SK-N-SH treated with all-trans-retinoic acid at 6 μM for 48 hours (cell line): Measurements from ENCODE around the gene NF1.

Source experiments
- ATAC-seq: fragments of 200-7000 bp; cut with Tn5 transposase; 3 replicates; pipeline ENCODE4 v1.9.1; 2020; ENCODE audit warnings: mild to moderate bottlenecking, moderate library complexity
- ARNTL ChIP-seq: fragments of 450-650 bp; formaldehyde crosslinking; IDR thresholded peaks from 2 replicates; pipeline ENCODE4 v1.5.0; 2020; ENCODE audit warnings: low read depth, mild to moderate bottlenecking, moderate library complexity, borderline replicate concordance
- BACH2 ChIP-seq: fragments of 250-450 bp; sonication (Bioruptor Pico); IDR thresholded peaks from 2 replicates; pipeline ENCODE4 v1.9.0; 2021; ENCODE audit warnings: mild to moderate bottlenecking, borderline replicate concordance
- CSDC2 ChIP-seq: fragments of 250-450 bp; sonication (Bioruptor Pico); IDR thresholded peaks from 2 replicates; pipeline ENCODE4 v1.5.0; 2020; ENCODE audit warnings: mild to moderate bottlenecking, moderate library complexity
- CSRNP3 ChIP-seq: fragments of 250-450 bp; sonication (Bioruptor Pico); IDR thresholded peaks from 2 replicates; pipeline ENCODE4 v1.5.1; 2021; ENCODE audit warnings: mild to moderate bottlenecking, moderate library complexity
- ESRRG ChIP-seq: fragments of 250-450 bp; sonication (Bioruptor Pico); IDR thresholded peaks from 2 replicates; pipeline ENCODE4 v1.6.1; 2021; ENCODE audit warnings: mild to moderate bottlenecking
- GLIS3 ChIP-seq: fragments of 250-450 bp; sonication (Bioruptor Pico); IDR thresholded peaks from 2 replicates; pipeline ENCODE4 v1.5.0; 2020; ENCODE audit warnings: mild to moderate bottlenecking, moderate library complexity
- ISL1 ChIP-seq: fragments of 250-450 bp; sonication (Bioruptor Pico); IDR thresholded peaks from 2 replicates; pipeline ENCODE4 v2.1.2; 2022; ENCODE audit warnings: mild to moderate bottlenecking, moderate library complexity
- OSR1 ChIP-seq: fragments of 250-450 bp; sonication (Bioruptor Pico); IDR thresholded peaks from 2 replicates; pipeline ENCODE4 v1.8.0; 2022; ENCODE audit warnings: moderate library complexity, mild to moderate bottlenecking, inconsistent platforms
- PPARA ChIP-seq: fragments of 250-450 bp; sonication (Bioruptor Pico); IDR thresholded peaks from 2 replicates; pipeline ENCODE4 v1.5.0; 2020; ENCODE audit warnings: mild to moderate bottlenecking, borderline replicate concordance
- RARB ChIP-seq: fragments of 250-450 bp; sonication (Bioruptor Pico); IDR thresholded peaks from 2 replicates; pipeline ENCODE4 v1.8.0; 2021; ENCODE audit warnings: mild to moderate bottlenecking, moderate library complexity
- SNAI2 ChIP-seq: fragments of 250-450 bp; sonication (Bioruptor Pico); IDR thresholded peaks from 2 replicates; pipeline ENCODE4 v1.5.0; 2020; ENCODE audit warnings: mild to moderate bottlenecking, moderate library complexity
- TCF4 ChIP-seq: fragments of 250-450 bp; sonication (Bioruptor Pico); IDR thresholded peaks from 2 replicates; pipeline ENCODE4 v1.8.0; 2021; ENCODE audit warnings: mild to moderate bottlenecking, moderate library complexity, borderline replicate concordance
- TOX ChIP-seq: fragments of 250-450 bp; sonication (Bioruptor Pico); IDR thresholded peaks from 2 replicates; pipeline ENCODE4 v1.8.0; 2021; ENCODE audit warnings: mild to moderate bottlenecking, moderate library complexity, borderline replicate concordance
- ZC3H10 ChIP-seq: fragments of 250-450 bp; sonication (Bioruptor Pico); IDR thresholded peaks from 2 replicates; pipeline ENCODE4 v1.5.1; 2021; ENCODE audit warnings: mild to moderate bottlenecking, moderate library complexity
- ZFP3 ChIP-seq: fragments of 250-450 bp; sonication (Bioruptor Pico); IDR thresholded peaks from 2 replicates; pipeline ENCODE4 v1.5.0; 2020; ENCODE audit warnings: mild to moderate bottlenecking, moderate library complexity
- ZFP30 ChIP-seq: fragments of 450-650 bp; formaldehyde crosslinking; IDR thresholded peaks from 2 replicates; pipeline ENCODE4 v1.5.0; 2022; ENCODE audit warnings: mild to moderate bottlenecking, moderate library complexity
- ZNF565 ChIP-seq: fragments of 450-650 bp; formaldehyde crosslinking; conservative IDR thresholded peaks from 2 replicates; pipeline ENCODE4 v1.5.0; 2020; ENCODE audit warnings: low read depth, mild to moderate bottlenecking, moderate library complexity
- ZNF70 ChIP-seq: fragments of 450-650 bp; formaldehyde crosslinking; IDR thresholded peaks from 2 replicates; pipeline ENCODE4 v1.5.0; 2020; ENCODE audit warnings: mild to moderate bottlenecking, moderate library complexity
- ZNF8 ChIP-seq: fragments of 450-650 bp; formaldehyde crosslinking; IDR thresholded peaks from 2 replicates; pipeline ENCODE4 v1.5.0; 2020; ENCODE audit warnings: mild to moderate bottlenecking, moderate library complexity
- TF ChIP-seq, protein P1 (sequence below): fragments of 250-450 bp; sonication (Bioruptor Pico); IDR thresholded peaks from 2 replicates; pipeline ENCODE4 v1.5.1; 2020; ENCODE audit warnings: low read depth, mild to moderate bottlenecking, moderate library complexity
- TF ChIP-seq, protein P2 (sequence below): fragments of 250-450 bp; sonication (Bioruptor Pico); IDR thresholded peaks from 2 replicates; pipeline ENCODE4 v1.5.0; 2020; ENCODE audit warnings: mild to moderate bottlenecking, moderate library complexity
- TF ChIP-seq, protein P3 (sequence below): fragments of 250-450 bp; sonication (Bioruptor Pico); IDR thresholded peaks from 2 replicates; pipeline ENCODE4 v1.8.0; 2020; ENCODE audit warnings: mild to moderate bottlenecking, moderate library complexity, borderline replicate concordance

NF1 gene

GRCh38 chr17:31291820-31292219 lies 197.0 kb downstream of the NF1 start:
- no peak for TF ChIP-seq ISL1
- no peak for TF ChIP-seq PPARA (CRISPR knock-in tag)
- no peak for TF ChIP-seq ZC3H10 (CRISPR knock-in tag)
- no peak for TF ChIP-seq TCF4 (CRISPR knock-in tag)
- TF ChIP-seq ZNF70: no peak
- TF ChIP-seq ZFP3 (CRISPR knock-in tag): no peak
- TF ChIP-seq CSRNP3 (CRISPR knock-in tag): no peak
- TF ChIP-seq, protein P1, sequence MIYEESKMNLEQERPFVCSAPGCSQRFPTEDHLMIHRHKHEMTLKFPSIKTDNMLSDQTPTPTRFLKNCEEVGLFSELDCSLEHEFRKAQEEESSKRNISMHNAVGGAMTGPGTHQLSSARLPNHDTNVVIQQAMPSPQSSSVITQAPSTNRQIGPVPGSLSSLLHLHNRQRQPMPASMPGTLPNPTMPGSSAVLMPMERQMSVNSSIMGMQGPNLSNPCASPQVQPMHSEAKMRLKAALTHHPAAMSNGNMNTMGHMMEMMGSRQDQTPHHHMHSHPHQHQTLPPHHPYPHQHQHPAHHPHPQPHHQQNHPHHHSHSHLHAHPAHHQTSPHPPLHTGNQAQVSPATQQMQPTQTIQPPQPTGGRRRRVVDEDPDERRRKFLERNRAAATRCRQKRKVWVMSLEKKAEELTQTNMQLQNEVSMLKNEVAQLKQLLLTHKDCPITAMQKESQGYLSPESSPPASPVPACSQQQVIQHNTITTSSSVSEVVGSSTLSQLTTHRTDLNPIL (CRISPR knock-in tag): no peak

GRCh38 chr17:31293581-31293980 lies 198.8 kb downstream of the NF1 start:
- ATAC-seq: no peak; the same call in 2 of the 3 replicates
- TF ChIP-seq CSDC2 (CRISPR knock-in tag) (no peak), CSRNP3 (CRISPR knock-in tag) (no peak), ZFP3 (CRISPR knock-in tag) (no peak), GLIS3 (CRISPR knock-in tag) (no peak), TCF4 (CRISPR knock-in tag) (no peak), ZC3H10 (CRISPR knock-in tag) (no peak), ARNTL (CRISPR knock-in tag) (no peak), ESRRG (CRISPR knock-in tag) (no peak), ZNF70 (no peak), ZNF8 (CRISPR knock-in tag) (no peak)
- TF ChIP-seq, protein P2, sequence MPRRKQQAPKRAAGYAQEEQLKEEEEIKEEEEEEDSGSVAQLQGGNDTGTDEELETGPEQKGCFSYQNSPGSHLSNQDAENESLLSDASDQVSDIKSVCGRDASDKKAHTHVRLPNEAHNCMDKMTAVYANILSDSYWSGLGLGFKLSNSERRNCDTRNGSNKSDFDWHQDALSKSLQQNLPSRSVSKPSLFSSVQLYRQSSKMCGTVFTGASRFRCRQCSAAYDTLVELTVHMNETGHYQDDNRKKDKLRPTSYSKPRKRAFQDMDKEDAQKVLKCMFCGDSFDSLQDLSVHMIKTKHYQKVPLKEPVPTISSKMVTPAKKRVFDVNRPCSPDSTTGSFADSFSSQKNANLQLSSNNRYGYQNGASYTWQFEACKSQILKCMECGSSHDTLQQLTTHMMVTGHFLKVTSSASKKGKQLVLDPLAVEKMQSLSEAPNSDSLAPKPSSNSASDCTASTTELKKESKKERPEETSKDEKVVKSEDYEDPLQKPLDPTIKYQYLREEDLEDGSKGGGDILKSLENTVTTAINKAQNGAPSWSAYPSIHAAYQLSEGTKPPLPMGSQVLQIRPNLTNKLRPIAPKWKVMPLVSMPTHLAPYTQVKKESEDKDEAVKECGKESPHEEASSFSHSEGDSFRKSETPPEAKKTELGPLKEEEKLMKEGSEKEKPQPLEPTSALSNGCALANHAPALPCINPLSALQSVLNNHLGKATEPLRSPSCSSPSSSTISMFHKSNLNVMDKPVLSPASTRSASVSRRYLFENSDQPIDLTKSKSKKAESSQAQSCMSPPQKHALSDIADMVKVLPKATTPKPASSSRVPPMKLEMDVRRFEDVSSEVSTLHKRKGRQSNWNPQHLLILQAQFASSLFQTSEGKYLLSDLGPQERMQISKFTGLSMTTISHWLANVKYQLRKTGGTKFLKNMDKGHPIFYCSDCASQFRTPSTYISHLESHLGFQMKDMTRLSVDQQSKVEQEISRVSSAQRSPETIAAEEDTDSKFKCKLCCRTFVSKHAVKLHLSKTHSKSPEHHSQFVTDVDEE (CRISPR knock-in tag): no peak
- TF ChIP-seq, all 23 proteins: peak for 0

More at GRCh38 chr17:31291820-31292219, 197.0 kb downstream of the NF1 start:
- no peak for ATAC-seq

DNA sequence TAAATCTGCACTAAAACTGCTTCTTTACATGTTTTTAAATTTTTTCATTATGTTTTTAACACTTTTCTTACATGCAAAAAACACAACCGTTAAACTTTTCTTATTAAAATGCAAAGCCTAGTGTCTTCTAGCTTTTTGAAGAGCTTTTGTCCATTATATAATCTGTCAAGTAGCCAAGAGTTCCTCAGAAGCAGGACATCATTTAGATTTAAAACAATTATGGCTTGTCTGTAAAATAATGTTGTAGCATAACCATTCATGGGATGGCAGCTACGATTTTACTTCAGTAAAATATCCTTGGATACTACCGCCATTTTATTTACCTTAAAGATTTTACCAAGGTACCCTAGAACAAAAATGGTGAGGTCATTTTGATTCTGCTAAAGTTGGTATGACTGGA lies 199.5 kb downstream of the NF1 start:
- ATAC-seq: no peak
- no peak for TF ChIP-seq ZNF565
- TF ChIP-seq SNAI2: no peak
- TF ChIP-seq ZNF8 (CRISPR knock-in tag): no peak
- no peak for TF ChIP-seq ZNF70
- TF ChIP-seq ISL1: no peak
- TF ChIP-seq, protein P1 (CRISPR knock-in tag): no peak
- TF ChIP-seq BACH2 (CRISPR knock-in tag): no peak
- no peak for TF ChIP-seq PPARA (CRISPR knock-in tag)
- TF ChIP-seq OSR1: no peak
- TF ChIP-seq ZFP3 (CRISPR knock-in tag): no peak
- TF ChIP-seq ZC3H10 (CRISPR knock-in tag): no peak
- no peak for TF ChIP-seq TOX (CRISPR knock-in tag)
- TF ChIP-seq ZFP30 (CRISPR knock-in tag): no peak
- no peak for TF ChIP-seq ESRRG (CRISPR knock-in tag)
- TF ChIP-seq, protein P3, sequence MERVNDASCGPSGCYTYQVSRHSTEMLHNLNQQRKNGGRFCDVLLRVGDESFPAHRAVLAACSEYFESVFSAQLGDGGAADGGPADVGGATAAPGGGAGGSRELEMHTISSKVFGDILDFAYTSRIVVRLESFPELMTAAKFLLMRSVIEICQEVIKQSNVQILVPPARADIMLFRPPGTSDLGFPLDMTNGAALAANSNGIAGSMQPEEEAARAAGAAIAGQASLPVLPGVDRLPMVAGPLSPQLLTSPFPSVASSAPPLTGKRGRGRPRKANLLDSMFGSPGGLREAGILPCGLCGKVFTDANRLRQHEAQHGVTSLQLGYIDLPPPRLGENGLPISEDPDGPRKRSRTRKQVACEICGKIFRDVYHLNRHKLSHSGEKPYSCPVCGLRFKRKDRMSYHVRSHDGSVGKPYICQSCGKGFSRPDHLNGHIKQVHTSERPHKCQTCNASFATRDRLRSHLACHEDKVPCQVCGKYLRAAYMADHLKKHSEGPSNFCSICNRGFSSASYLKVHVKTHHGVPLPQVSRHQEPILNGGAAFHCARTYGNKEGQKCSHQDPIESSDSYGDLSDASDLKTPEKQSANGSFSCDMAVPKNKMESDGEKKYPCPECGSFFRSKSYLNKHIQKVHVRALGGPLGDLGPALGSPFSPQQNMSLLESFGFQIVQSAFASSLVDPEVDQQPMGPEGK (CRISPR knock-in tag): no peak
- no peak for TF ChIP-seq CSRNP3 (CRISPR knock-in tag)
- TF ChIP-seq, protein P2 (CRISPR knock-in tag): no peak
- TF ChIP-seq ARNTL (CRISPR knock-in tag): no peak
- TF ChIP-seq RARB (CRISPR knock-in tag): no peak
- no peak for TF ChIP-seq TCF4 (CRISPR knock-in tag)
